IMR-90 (cell line): ENCODE measurements around the gene CEP83. TPM values are rescaled to one million over a fixed set of nuclear protein-coding genes. Genes with fewer than 3 reads are reported as not detected.

Experiments used
- ATAC-seq: fragments of 200-7000 bp; cut with Tn5 transposase; 2 replicates; pipeline ENCODE4 v1.9.1; 2020; ENCODE audit warnings: low read depth, mild to moderate bottlenecking, moderate library complexity
- BruUV-seq: library from RNA; stranded (reverse); fragments of 400-500 nt; replicated peaks from 2 replicates; lab custom pipeline; 2021; lab: Mats Ljungman, UMichigan
- CTCF ChIA-PET: fragments of 300-600 bp; formaldehyde crosslinking; extraction: SDS; loops from one replicate; lab custom pipeline; 2021; ENCODE audit warnings: antibody characterized with exemption; lab: Yijun Ruan, JAX
- POLR2A ChIA-PET: fragments of 300-600 bp; sonication (Branson Sonifier 250); formaldehyde crosslinking; loops from one replicate; lab custom pipeline; 2022; ENCODE audit warnings: antibody characterized with exemption; ENCODE audit not compliant: unreplicated experiment; lab: Charles Lee
- DNase-seq: peaks from one replicate; pipeline ENCODE4 v3.0.0; 2013
- H2AFZ ChIP-seq: replicated peaks from 2 replicates; pipeline ENCODE3; 2013; ENCODE audit warnings: low read length, mild to moderate bottlenecking; ENCODE audit not compliant: poor library complexity
- H2AK5ac ChIP-seq: 2 replicates; pipeline ENCODE4 v1.6.1; 2013; ENCODE audit warnings: low read depth, low read length, inconsistent platforms
- H2AK9ac ChIP-seq: replicated peaks from 2 replicates; pipeline ENCODE3; 2013; ENCODE audit warnings: mild to moderate bottlenecking, low read depth, low read length, moderate library complexity; ENCODE audit not compliant: poor library complexity
- H2BK120ac ChIP-seq: 2 replicates; pipeline ENCODE4 v1.6.1; 2013; ENCODE audit warnings: low read depth, low read length, inconsistent platforms
- H2BK15ac ChIP-seq: 3 replicates; pipeline ENCODE4 v1.6.1; 2013; ENCODE audit warnings: low read depth, low read length, inconsistent platforms
- H2BK20ac ChIP-seq: 2 replicates; pipeline ENCODE4 v1.6.1; 2013; ENCODE audit warnings: low read depth, mild to moderate bottlenecking, inconsistent platforms, low read length, moderate library complexity
- H2BK5ac ChIP-seq: 2 replicates; pipeline ENCODE4 v1.6.1; 2013; ENCODE audit warnings: mild to moderate bottlenecking, low read depth, low read length, inconsistent platforms; ENCODE audit not compliant: poor library complexity, severe bottlenecking
- H3K14ac ChIP-seq: replicated peaks from 2 replicates; pipeline ENCODE4 v1.6.1; 2013; ENCODE audit warnings: low read depth, low read length, inconsistent platforms
- H3K18ac ChIP-seq: 2 replicates; pipeline ENCODE4 v1.6.1; 2013; ENCODE audit warnings: low read depth, low read length, control low read depth
- H3K23ac ChIP-seq: 2 replicates; pipeline ENCODE4 v1.6.1; 2013; ENCODE audit warnings: low read depth, low read length, inconsistent platforms
- H3K27ac ChIP-seq: 2 replicates; pipeline ENCODE4 v1.5.1; 2013; ENCODE audit warnings: mild to moderate bottlenecking, control low read depth, low read length; ENCODE audit not compliant: insufficient read depth
- H3K27me3 ChIP-seq: 2 replicates; pipeline ENCODE4 v1.6.1; 2013; ENCODE audit warnings: low read length; ENCODE audit not compliant: control insufficient read depth, insufficient read depth
- H3K36me3 ChIP-seq: 2 replicates; pipeline ENCODE4 v1.6.1; 2013; ENCODE audit warnings: low read length, mixed read lengths; ENCODE audit not compliant: control insufficient read depth, insufficient read depth
- H3K4ac ChIP-seq: 2 replicates; pipeline ENCODE4 v1.6.1; 2013; ENCODE audit warnings: low read depth, low read length, inconsistent platforms
- H3K4me1 ChIP-seq: 2 replicates; pipeline ENCODE4 v1.6.1; 2013; ENCODE audit warnings: low read length, mixed read lengths; ENCODE audit not compliant: control insufficient read depth, insufficient read depth
- H3K4me2 ChIP-seq: 2 replicates; pipeline ENCODE4 v1.6.1; 2013; ENCODE audit warnings: low read depth, mild to moderate bottlenecking, control low read depth, low read length, moderate library complexity
- H3K4me3 ChIP-seq: 2 replicates; pipeline ENCODE4 v1.5.1; 2013; ENCODE audit warnings: low read depth, mild to moderate bottlenecking, control low read depth, low read length, moderate library complexity; ENCODE audit not compliant: insufficient read depth
- H3K56ac ChIP-seq: 2 replicates; pipeline ENCODE4 v1.6.1; 2013; ENCODE audit warnings: low read length, inconsistent platforms; ENCODE audit not compliant: insufficient read depth; ENCODE audit errors: extremely low read depth
- H3K79me1 ChIP-seq, 2 experiments: 2 replicates each; pipeline ENCODE4 v1.6.1; 2013; ENCODE audit warnings: low read length in 2 of 2, inconsistent platforms in 1 of 2, low read depth in 1 of 2
- H3K9ac ChIP-seq: 2 replicates; pipeline ENCODE4 v1.6.1; 2013; ENCODE audit warnings: low read depth, low read length, control low read depth
- H3K9me1 ChIP-seq: 2 replicates; pipeline ENCODE4 v1.6.1; 2013; ENCODE audit warnings: low read length, inconsistent platforms; ENCODE audit not compliant: insufficient read depth
- H3K9me3 ChIP-seq: 2 replicates; pipeline ENCODE4 v1.6.1; 2013; ENCODE audit warnings: low read length; ENCODE audit not compliant: control insufficient read depth, insufficient read depth
- H4K20me1 ChIP-seq: 2 replicates; pipeline ENCODE4 v1.6.1; 2013; ENCODE audit warnings: low read length, inconsistent platforms; ENCODE audit not compliant: insufficient read depth
- H4K5ac ChIP-seq: 2 replicates; pipeline ENCODE4 v1.6.1; 2013; ENCODE audit warnings: mild to moderate bottlenecking, low read depth, low read length, control low read depth
- H4K8ac ChIP-seq, 2 experiments: 2 replicates each; pipeline ENCODE4 v1.6.1; 2013; ENCODE audit warnings: low read depth in 2 of 2, low read length in 2 of 2, control low read depth in 1 of 2, inconsistent platforms in 1 of 2
- H4K91ac ChIP-seq: 2 replicates; pipeline ENCODE4 v1.6.1; 2013; ENCODE audit warnings: low read depth, low read length, inconsistent platforms; ENCODE audit not compliant: insufficient read depth
- BHLHE40 ChIP-seq: fragments of 150-350 bp; IDR thresholded peaks from 2 replicates; pipeline ENCODE4 v1.6.1; 2016; ENCODE audit warnings: mild to moderate bottlenecking, low read depth, low read length
- CEBPB ChIP-seq: IDR thresholded peaks from 2 replicates; pipeline ENCODE4 v1.6.1; 2012; ENCODE audit warnings: low read depth, low read length, improper control_type of control experiment
- CHD1 ChIP-seq: IDR thresholded peaks from 2 replicates; pipeline ENCODE4 v1.6.1; 2012; ENCODE audit warnings: low read depth, low read length, improper control_type of control experiment
- CTCF ChIP-seq: conservative IDR thresholded peaks from 2 replicates; pipeline ENCODE4 v1.5.1; 2012; ENCODE audit warnings: mild to moderate bottlenecking, low read depth, low read length, improper control_type of control experiment
- ELK1 ChIP-seq: fragments of 150-350 bp; IDR thresholded peaks from 2 replicates; pipeline ENCODE4 v1.6.1; 2016; ENCODE audit warnings: low read depth, mild to moderate bottlenecking, low read length, moderate library complexity, borderline replicate concordance
- FOS ChIP-seq: fragments of 150-350 bp; IDR thresholded peaks from 2 replicates; pipeline ENCODE4 v1.6.1; 2016; ENCODE audit warnings: low read depth, low read length
- MAFK ChIP-seq: IDR thresholded peaks from 2 replicates; pipeline ENCODE4 v1.6.1; 2012; ENCODE audit warnings: low read depth, low read length, improper control_type of control experiment
- MAZ ChIP-seq: IDR thresholded peaks from 2 replicates; pipeline ENCODE4 v1.6.1; 2012; ENCODE audit warnings: low read depth, mild to moderate bottlenecking, low read length, improper control_type of control experiment, moderate library complexity, borderline replicate concordance
- MXI1 ChIP-seq: IDR thresholded peaks from 2 replicates; pipeline ENCODE4 v1.6.1; 2012; ENCODE audit warnings: low read depth, mild to moderate bottlenecking, low read length, moderate library complexity, borderline replicate concordance
- NFE2L2 ChIP-seq: fragments of 150-350 bp; IDR thresholded peaks from 2 replicates; pipeline ENCODE4 v1.6.1; 2016; ENCODE audit warnings: low read depth, mild to moderate bottlenecking, low read length
- POLR2A ChIP-seq: IDR thresholded peaks from 2 replicates; pipeline ENCODE4 v1.6.1; 2012; ENCODE audit warnings: mild to moderate bottlenecking, low read depth, low read length
- RAD21 ChIP-seq: IDR thresholded peaks from 2 replicates; pipeline ENCODE4 v1.6.1; 2012; ENCODE audit warnings: low read length, improper control_type of control experiment
- RCOR1 ChIP-seq: IDR thresholded peaks from 2 replicates; pipeline ENCODE4 v1.6.1; 2012; ENCODE audit warnings: mild to moderate bottlenecking, low read length, improper control_type of control experiment; ENCODE audit not compliant: insufficient replicate concordance
- RFX5 ChIP-seq: IDR thresholded peaks from 2 replicates; pipeline ENCODE4 v1.8.0; 2012; ENCODE audit warnings: low read depth, mild to moderate bottlenecking, low read length, moderate library complexity
- SMC3 ChIP-seq: fragments of 150-350 bp; IDR thresholded peaks from 2 replicates; pipeline ENCODE4 v1.6.1; 2016; ENCODE audit warnings: low read depth, mild to moderate bottlenecking, antibody characterized with exemption, low read length, moderate library complexity
- USF2 ChIP-seq: fragments of 150-350 bp; IDR thresholded peaks from 2 replicates; pipeline ENCODE4 v1.6.1; 2017; ENCODE audit warnings: mild to moderate bottlenecking, antibody characterized with exemption, low read length, low read depth
- WGBS, 2 experiments: methylation state at CpG; one replicate each; pipeline versions ENCODE4 v1.1.5 to v1.1.7; 2013; ENCODE audit warnings: missing lambda C conversion rate in 2 of 2; ENCODE audit not compliant: insufficient read length in 1 of 2; ENCODE audit errors: extremely low coverage in 2 of 2; 5-methylcytosine and 5-hydroxymethylcytosine counted together
- dilution Hi-C: fragments of 300-500 bp; cut with HindIII; formaldehyde crosslinking; loops from one replicate; pipeline ENCODE4 v1.14.3; 2018; ENCODE audit warnings: low sequenced_read_pairs; ENCODE audit not compliant: unreplicated experiment
- in situ Hi-C: fragments of 300-500 bp; cut with MboI; formaldehyde crosslinking; loops from 3 replicates; pipeline ENCODE4 v1.14.3; 2019; ENCODE audit warnings: low sequenced_read_pairs, inconsistent platforms, mixed read lengths
- intact Hi-C: fragments of 100-400 bp; cut with micrococcal nuclease; formaldehyde crosslinking; loops from 2 replicates; pipeline ENCODE4 v1.10.0; 2022
- polyA plus RNA-seq, 3 experiments: library from polyadenylated mRNA; depleted of rRNA; stranded (reverse); fragments of >200 nt; gene quantifications; 2 replicates each; pipeline ENCODE4 v1.2.3, GENCODE V29; 2012; ENCODE audit warnings: low replicate concordance in 1 of 3
- total RNA-seq: library from RNA; depleted of rRNA; stranded (reverse); fragments of >200 nt; gene quantifications from 2 replicates; pipeline ENCODE4 v1.2.3, GENCODE V29; 2012

Gene CEP83
- total and polyA plus RNA-seq, 2 of the 4 experiments (the other 2 are of a cell fraction): 3.9 to 8.9 TPM

GRCh38 chr12:94322346-94322745, 137.3 kb downstream of the CEP83 start:
- no peak overlapping the region for H2BK20ac ChIP-seq
- ChIA-PET POLR2A (no interaction called here), CTCF (no interaction called here)
- no peak overlapping the region for H4K91ac ChIP-seq
- no CpG with 5 or more reads among the region's 2 CpGs for WGBS, 2 experiments
- intact Hi-C loops: no loop called here
- H2BK5ac ChIP-seq: no peak overlapping the region
- H2BK120ac ChIP-seq: no peak overlapping the region
- no peak overlapping the region for H2BK15ac ChIP-seq
- H3K4me2 ChIP-seq: no peak overlapping the region
- no peak overlapping the region for H3K9ac ChIP-seq
- no peak overlapping the region for H3K4me3 ChIP-seq
- H3K23ac ChIP-seq: no peak overlapping the region
- H3K27me3 ChIP-seq: no peaks in the 10 kb centered on the region
- no peaks in the 10 kb centered on the region for H3K9me1 ChIP-seq
- H3K36me3 ChIP-seq: peaks cover 3% of the 10 kb centered on the region
- no peak overlapping the region for H4K8ac ChIP-seq
- no peaks in the 10 kb centered on the region for H4K20me1 ChIP-seq
- H3K9me3 ChIP-seq: peaks cover 12% of the 10 kb centered on the region
- H2AK9ac ChIP-seq: no peak overlapping the region
- H3K14ac ChIP-seq: no peak overlapping the region
- H4K5ac ChIP-seq: no peak overlapping the region
- no peaks in the 10 kb centered on the region for H3K4me1 ChIP-seq
- H3K56ac ChIP-seq: no peak overlapping the region
- TF ChIP-seq RAD21: no peak
- no peak for TF ChIP-seq CHD1
- TF ChIP-seq BHLHE40: no peak
- TF ChIP-seq ELK1: no peak
- no peak for TF ChIP-seq POLR2A
- no peak for TF ChIP-seq MAFK
- TF ChIP-seq RFX5: no peak
- no peak for TF ChIP-seq CEBPB
- no peak for TF ChIP-seq SMC3
- TF ChIP-seq MXI1: no peak
- TF ChIP-seq NFE2L2: no peak
- no peak for TF ChIP-seq MAZ
- TF ChIP-seq FOS: no peak
- TF ChIP-seq CTCF: no peak
- no peak for TF ChIP-seq USF2
- TF ChIP-seq RCOR1: no peak
- BruUV-seq: no TSS peak
- H3K27ac ChIP-seq: no peak overlapping the region
- no peak overlapping the region for H3K18ac ChIP-seq
- no peaks in the 10 kb centered on the region for H3K79me1 ChIP-seq
- H2AFZ ChIP-seq: no peak overlapping the region
- H2AK5ac ChIP-seq: no peak overlapping the region
- dilution Hi-C loops: no loop called here
- in situ Hi-C loops: no loop called here
- no peak overlapping the region for H3K4ac ChIP-seq
- ATAC-seq (no peak), DNase-seq (no peak)
